Fibroblast of lung (primary cell): ENCODE measurements around the gene PCLO.
"Not testable (repeated sequence)": the region's sequence is repeated elsewhere in the genome, so short reads cannot be mapped to it uniquely, and the experiment has no call there.

ENCODE experiments used
- EZH2 ChIP-seq: IDR thresholded peaks from 2 replicates; pipeline ENCODE4 v1.5.1; 2012; ENCODE audit warnings: low read length, control low read depth, mild to moderate bottlenecking; ENCODE audit errors: missing control alignments
- TF ChIP-seq, protein P1 (sequence below), 2 donors: IDR thresholded peaks in 1 of 2; conservative IDR thresholded peaks in 1 of 2; 1 replicate in 1 of 2; 2 replicates in 1 of 2; pipeline ENCODE4 v1.5.1; 2011 to 2012; ENCODE audit warnings: low read length in 2 of 2, control low read depth in 1 of 2, inconsistent platforms in 1 of 2, low read depth in 1 of 2, mild to moderate bottlenecking in 1 of 2

DNA sequence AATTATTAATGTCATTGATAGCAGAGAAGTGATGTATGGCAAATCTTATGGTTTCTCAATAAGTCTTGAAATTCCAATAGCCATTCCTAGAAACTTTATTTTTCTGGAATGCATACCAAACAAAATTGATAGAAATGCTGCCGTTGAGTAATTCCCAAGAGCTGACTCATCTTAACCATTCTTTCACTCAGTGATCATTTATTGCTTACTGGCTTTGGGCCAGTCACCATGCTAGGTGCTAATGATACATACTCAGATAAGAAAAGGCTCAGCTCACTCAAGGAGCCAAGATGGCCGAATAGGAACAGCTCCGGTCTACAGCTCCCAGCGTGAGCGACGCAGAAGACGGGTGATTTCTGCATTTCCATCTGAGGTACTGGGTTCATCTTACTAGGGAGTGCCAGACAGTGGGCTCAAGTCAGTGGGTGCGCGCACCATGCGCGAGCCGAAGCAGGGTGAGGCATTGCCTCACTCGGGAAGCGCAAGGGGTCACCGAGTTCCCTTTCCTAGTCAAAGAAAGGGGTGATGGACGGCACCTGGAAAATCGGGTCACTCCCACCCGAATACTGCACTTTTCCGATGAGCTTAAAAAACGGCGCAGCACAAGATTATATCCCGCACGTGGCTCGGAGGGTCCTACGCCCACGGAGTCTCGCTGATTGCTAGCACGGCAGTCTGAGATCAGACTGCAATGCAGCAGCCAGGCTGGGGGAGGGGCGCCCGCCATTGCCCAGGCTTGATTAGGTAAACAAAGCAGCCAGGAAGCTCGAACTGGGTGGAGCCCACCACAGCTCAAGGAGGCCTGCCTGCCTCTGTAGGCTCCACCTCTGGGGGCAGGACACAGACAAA, 138.6 kb downstream of the PCLO start:
- TF ChIP-seq, protein P1, sequence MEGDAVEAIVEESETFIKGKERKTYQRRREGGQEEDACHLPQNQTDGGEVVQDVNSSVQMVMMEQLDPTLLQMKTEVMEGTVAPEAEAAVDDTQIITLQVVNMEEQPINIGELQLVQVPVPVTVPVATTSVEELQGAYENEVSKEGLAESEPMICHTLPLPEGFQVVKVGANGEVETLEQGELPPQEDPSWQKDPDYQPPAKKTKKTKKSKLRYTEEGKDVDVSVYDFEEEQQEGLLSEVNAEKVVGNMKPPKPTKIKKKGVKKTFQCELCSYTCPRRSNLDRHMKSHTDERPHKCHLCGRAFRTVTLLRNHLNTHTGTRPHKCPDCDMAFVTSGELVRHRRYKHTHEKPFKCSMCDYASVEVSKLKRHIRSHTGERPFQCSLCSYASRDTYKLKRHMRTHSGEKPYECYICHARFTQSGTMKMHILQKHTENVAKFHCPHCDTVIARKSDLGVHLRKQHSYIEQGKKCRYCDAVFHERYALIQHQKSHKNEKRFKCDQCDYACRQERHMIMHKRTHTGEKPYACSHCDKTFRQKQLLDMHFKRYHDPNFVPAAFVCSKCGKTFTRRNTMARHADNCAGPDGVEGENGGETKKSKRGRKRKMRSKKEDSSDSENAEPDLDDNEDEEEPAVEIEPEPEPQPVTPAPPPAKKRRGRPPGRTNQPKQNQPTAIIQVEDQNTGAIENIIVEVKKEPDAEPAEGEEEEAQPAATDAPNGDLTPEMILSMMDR (conservative IDR thresholded peaks at IDR 0.05 in 1 of 2, IDR thresholded peaks at IDR 0.05 in 1 of 2; ENCODE audit: low read depth in 1 of 2, low read length in 2 of 2), result not testable (repeated sequence)
- TF ChIP-seq EZH2, result not testable (repeated sequence)
